ENCODE data around the gene PLEKHA1.

Gene PLEKHA1

DNA sequence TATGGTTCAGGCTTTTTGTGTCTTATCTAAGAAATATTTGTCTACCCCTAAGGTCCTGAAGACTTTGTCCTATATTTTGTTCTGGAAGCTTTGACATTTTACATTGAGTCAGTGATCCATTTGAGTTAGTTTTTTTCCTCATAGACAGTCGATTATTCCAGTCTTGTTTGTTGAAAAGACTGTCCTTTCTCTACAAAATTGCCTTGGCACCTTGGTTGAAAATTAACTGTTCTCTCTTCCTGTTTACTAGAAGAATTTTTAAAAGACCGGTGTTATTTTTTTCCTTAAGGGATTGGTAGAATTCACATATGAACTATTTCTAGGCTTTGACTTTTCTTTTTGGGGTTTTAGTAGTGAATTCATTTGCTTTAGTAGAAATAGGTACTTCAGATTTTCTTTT is 12.0 kb downstream of the PLEKHA1 start:
- H3K4me1 Mint-ChIP-seq: no peaks in the 10 kb centered on the region
- no peak overlapping the region for H3K27ac Mint-ChIP-seq
- H3K4me3 Mint-ChIP-seq: no peak overlapping the region
- no peaks in the 10 kb centered on the region for H3K27me3 Mint-ChIP-seq (ENCODE audit: low read depth, poor library complexity)
- H3K9me3 Mint-ChIP-seq: peaks cover 33% of the 10 kb centered on the region
- no peak for DNase-seq
- H3K36me3 Mint-ChIP-seq (ENCODE audit: low read depth): peaks cover 39% of the 10 kb centered on the region
- TF ChIP-seq, protein P1, sequence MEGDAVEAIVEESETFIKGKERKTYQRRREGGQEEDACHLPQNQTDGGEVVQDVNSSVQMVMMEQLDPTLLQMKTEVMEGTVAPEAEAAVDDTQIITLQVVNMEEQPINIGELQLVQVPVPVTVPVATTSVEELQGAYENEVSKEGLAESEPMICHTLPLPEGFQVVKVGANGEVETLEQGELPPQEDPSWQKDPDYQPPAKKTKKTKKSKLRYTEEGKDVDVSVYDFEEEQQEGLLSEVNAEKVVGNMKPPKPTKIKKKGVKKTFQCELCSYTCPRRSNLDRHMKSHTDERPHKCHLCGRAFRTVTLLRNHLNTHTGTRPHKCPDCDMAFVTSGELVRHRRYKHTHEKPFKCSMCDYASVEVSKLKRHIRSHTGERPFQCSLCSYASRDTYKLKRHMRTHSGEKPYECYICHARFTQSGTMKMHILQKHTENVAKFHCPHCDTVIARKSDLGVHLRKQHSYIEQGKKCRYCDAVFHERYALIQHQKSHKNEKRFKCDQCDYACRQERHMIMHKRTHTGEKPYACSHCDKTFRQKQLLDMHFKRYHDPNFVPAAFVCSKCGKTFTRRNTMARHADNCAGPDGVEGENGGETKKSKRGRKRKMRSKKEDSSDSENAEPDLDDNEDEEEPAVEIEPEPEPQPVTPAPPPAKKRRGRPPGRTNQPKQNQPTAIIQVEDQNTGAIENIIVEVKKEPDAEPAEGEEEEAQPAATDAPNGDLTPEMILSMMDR (IDR thresholded peaks at IDR 0.05): no peak

DNA sequence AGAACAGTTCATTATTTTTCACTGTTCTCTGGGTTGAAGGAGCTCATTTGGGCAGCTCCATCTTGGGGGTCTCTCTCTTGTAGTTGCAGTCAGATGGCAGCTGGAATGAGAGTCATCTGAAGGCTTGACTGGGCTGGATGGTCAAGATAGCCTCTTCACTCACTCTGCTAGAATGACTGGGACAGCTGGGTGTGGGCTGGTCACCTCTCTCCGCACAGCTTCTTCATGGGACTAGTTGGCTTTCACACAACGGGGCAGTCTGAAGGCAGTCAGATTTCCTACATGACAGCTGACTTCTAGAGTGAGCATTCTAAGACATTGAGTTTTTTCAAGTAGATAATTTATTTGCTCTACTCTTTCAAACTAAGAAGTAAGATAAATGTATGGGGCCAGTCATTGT is 13.1 kb downstream of the PLEKHA1 start:
- Mint-ChIP-seq H3K27me3 (ENCODE audit: low read depth, poor library complexity) (no peaks in the 10 kb centered on the region), H3K4me1 (no peaks in the 10 kb centered on the region), H3K27ac (no peak overlapping the region), H3K36me3 (ENCODE audit: low read depth) (peaks cover 37% of the 10 kb centered on the region), H3K4me3 (no peak overlapping the region), H3K9me3 (peaks cover 33% of the 10 kb centered on the region)
- no peak for DNase-seq
- TF ChIP-seq, protein P1 (IDR thresholded peaks at IDR 0.05): no peak

DNA sequence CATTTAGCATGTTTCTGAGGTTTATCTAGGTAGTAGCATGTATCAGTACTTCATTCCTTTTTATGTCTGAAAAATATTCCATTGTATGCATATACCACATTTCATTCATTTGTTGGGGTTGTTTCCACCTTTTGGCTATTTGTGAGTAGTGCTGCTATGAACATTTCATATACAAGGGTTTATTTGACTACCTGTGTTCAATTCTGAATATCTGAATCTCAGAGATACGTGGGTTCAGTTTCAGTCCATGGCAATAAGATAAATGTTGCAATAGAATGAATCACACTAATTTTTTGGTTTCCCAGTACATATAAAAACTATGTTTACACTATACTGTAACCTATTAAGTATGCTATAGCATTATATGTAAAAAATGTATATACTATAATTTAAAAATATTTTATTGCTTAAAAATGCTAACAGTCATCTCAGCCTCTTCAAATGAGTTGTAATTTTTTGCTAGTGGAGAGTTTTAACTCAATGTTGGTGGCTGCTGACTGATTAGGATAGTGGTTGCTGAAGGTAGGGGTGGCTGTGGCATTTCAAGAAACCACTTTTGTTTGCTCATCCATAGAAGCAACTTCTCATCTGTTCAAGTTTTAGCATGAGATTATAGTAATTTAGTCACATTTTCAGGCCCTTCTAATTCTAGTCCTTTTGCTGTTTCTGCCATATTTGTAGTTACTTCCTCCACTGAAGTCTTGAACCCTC is 13.9 kb downstream of the PLEKHA1 start:
- Mint-ChIP-seq H3K9me3 (peaks cover 33% of the 10 kb centered on the region), H3K4me1 (no peaks in the 10 kb centered on the region), H3K27ac (no peak overlapping the region), H3K27me3 (ENCODE audit: low read depth, poor library complexity) (no peaks in the 10 kb centered on the region), H3K4me3 (no peak overlapping the region), H3K36me3 (ENCODE audit: low read depth) (peaks cover 39% of the 10 kb centered on the region)
- TF ChIP-seq, protein P1 (IDR thresholded peaks at IDR 0.05): no peak
- DNase-seq: no peak

DNA sequence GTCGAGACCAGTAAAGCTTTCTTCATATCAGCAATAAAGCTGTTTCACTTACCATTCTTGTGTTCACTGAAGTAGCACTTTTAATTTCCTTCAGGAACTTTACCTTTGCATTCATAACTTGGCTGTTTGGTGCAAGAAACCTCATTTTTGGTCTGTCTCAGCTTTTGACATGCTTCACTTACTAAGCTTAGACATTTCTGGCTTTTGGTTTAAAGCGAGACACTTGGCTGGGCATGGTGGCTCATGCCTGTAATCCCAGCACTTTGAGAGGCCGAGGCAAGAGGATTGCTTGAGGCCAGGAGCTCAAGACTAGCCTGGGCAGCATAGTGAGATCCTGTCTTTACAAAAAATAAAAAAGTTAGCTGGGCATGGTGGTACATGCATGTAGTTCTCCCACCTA is 15.8 kb downstream of the PLEKHA1 start:
- H3K4me1 Mint-ChIP-seq: no peaks in the 10 kb centered on the region
- no peak overlapping the region for H3K27ac Mint-ChIP-seq
- DNase-seq: no peak
- peaks cover 33% of the 10 kb centered on the region for H3K9me3 Mint-ChIP-seq
- no peak overlapping the region for H3K4me3 Mint-ChIP-seq
- H3K27me3 Mint-ChIP-seq (ENCODE audit: low read depth, poor library complexity): no peaks in the 10 kb centered on the region
- peaks cover 45% of the 10 kb centered on the region for H3K36me3 Mint-ChIP-seq (ENCODE audit: low read depth)
- TF ChIP-seq, protein P1 (IDR thresholded peaks at IDR 0.05): no peak

DNA sequence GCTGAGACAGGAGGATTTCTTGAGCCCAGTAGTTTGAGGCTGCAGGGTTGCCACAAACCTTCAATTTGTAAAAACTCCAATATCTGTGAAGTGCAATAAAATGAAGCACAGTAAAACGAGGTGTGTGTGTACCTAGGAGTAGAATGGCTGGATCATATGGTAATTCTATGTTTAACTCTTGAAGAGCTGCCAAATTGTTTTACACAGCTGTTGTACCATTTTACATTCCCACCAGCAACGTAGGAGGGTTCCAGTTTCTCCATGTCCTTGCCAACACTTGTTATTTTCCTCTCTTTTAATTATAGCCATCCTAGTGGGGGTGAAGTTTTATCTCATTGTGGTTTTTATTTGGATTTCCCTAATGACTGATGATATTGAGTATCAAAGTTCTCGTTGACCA is 16.2 kb downstream of the PLEKHA1 start:
- Mint-ChIP-seq H3K27ac (no peak overlapping the region), H3K4me1 (no peaks in the 10 kb centered on the region), H3K4me3 (no peak overlapping the region), H3K36me3 (ENCODE audit: low read depth) (peaks cover 45% of the 10 kb centered on the region), H3K27me3 (ENCODE audit: low read depth, poor library complexity) (no peaks in the 10 kb centered on the region), H3K9me3 (peaks cover 30% of the 10 kb centered on the region)
- DNase-seq: no peak
- TF ChIP-seq, protein P1 (IDR thresholded peaks at IDR 0.05): no peak

DNA sequence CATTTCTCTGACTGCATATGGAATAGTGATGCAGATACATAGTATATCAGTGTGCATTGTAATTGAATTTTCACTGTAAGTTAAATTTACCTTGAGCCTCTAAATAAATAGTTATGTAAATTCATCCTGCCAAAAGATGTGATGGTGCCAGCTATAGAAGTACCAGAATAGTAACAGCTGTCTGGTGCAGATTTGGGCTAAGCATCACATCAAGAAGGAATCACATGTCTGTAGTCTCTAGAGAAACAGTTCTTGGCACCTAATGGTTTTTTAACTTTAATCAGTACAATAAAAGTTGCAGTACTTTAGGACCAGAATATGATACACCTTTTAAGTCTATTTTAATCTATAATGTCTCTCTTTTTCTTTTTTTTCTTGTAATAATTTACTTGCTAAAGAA is 17.4 kb downstream of the PLEKHA1 start:
- no peak for DNase-seq
- Mint-ChIP-seq H3K27me3 (ENCODE audit: low read depth, poor library complexity) (no peaks in the 10 kb centered on the region), H3K27ac (no peak overlapping the region), H3K9me3 (peaks cover 24% of the 10 kb centered on the region), H3K4me1 (no peaks in the 10 kb centered on the region), H3K36me3 (ENCODE audit: low read depth) (peaks cover 45% of the 10 kb centered on the region), H3K4me3 (no peak overlapping the region)
- TF ChIP-seq, protein P1 (IDR thresholded peaks at IDR 0.05): no peak
